ENCODE measurements around the gene FUT3. TPM values are rescaled to one million over a fixed set of nuclear protein-coding genes. Genes with fewer than 3 reads are reported as not detected.

FUT3 gene
- total and polyA plus RNA-seq, 9 of the 15 experiments (the other 6 are each of a cell fraction or from before 2014, with no cell fraction given): 0.09 TPM; not detected in 8

- TF ChIP-seq SMAD2 (IDR thresholded peaks at IDR 0.05; ENCODE audit: low read depth, low read length): no peak
- TF ChIP-seq HMG20B (CRISPR knock-in tag; IDR thresholded peaks at IDR 0.05): no peak
- no peak for TF ChIP-seq ZNF324 (CRISPR knock-in tag; IDR thresholded peaks at IDR 0.05)
- 0 out of 2 replicates have a peak, but pooled peaks have one; percentile 22 for TF ChIP-seq ZNF444 (CRISPR knock-in tag; IDR thresholded peaks at IDR 0.05)
- peak; percentile 67; the same call in 1 of the 2 replicates for TF ChIP-seq TOE1 (IDR thresholded peaks at IDR 0.05; ENCODE audit: borderline replicate concordance)
- TF ChIP-seq TOE1 (CRISPR knock-in tag; IDR thresholded peaks at IDR 0.05; ENCODE audit: borderline replicate concordance, low read depth): no peak
- TF ChIP-seq POLR3A (IDR thresholded peaks at IDR 0.05; ENCODE audit: borderline replicate concordance, extremely low read depth, insufficient read depth, insufficient read length): no peak
- TF ChIP-seq CHD4 (IDR thresholded peaks at IDR 0.05; ENCODE audit: insufficient read depth, insufficient replicate concordance, low read depth, low read length, poor library complexity, severe bottlenecking): no peak
- TF ChIP-seq RB1 (IDR thresholded peaks at IDR 0.05; ENCODE audit: low read depth): peak; percentile 48; the same call in 1 of the 2 replicates
- TF ChIP-seq BRD4 (IDR thresholded peaks at IDR 0.05): no peak
- peak; percentile 86 to 94 for TF ChIP-seq TRIM24 (IDR thresholded peaks at IDR 0.05)
- TF ChIP-seq ZNF124 (CRISPR knock-in tag; IDR thresholded peaks at IDR 0.05): no peak
- peak; percentile 94 for TF ChIP-seq ZNF584 (CRISPR knock-in tag; IDR thresholded peaks at IDR 0.05; ENCODE audit: low read depth)
- 0 out of 2 replicates have a peak, but pooled peaks have one; percentile 59 for TF ChIP-seq ZBTB43 (CRISPR knock-in tag; IDR thresholded peaks at IDR 0.05)
- no peak for TF ChIP-seq NR2F6 (CRISPR knock-in tag; IDR thresholded peaks at IDR 0.05)
- TF ChIP-seq ZBTB7A (IDR thresholded peaks at IDR 0.05; ENCODE audit: borderline replicate concordance, control insufficient read depth, low read depth, low read length): peak; percentile 71
- no peak for TF ChIP-seq TFE3 (CRISPR knock-in tag; IDR thresholded peaks at IDR 0.05)
- no peak for TF ChIP-seq ZNF764 (CRISPR knock-in tag; IDR thresholded peaks at IDR 0.05; ENCODE audit: low read depth)
- peak; percentile 99 for TF ChIP-seq CBFA2T3 (IDR thresholded peaks at IDR 0.05)
- peak; percentile 42; the same call in 1 of the 2 replicates for TF ChIP-seq ARID4B (CRISPR knock-in tag; IDR thresholded peaks at IDR 0.05)
- peak; percentile 78 for TF ChIP-seq ZBTB17 (CRISPR knock-in tag; IDR thresholded peaks at IDR 0.05)
Observed at GRCh38 chr19:5799247-5800241, 51.7 kb downstream of the FUT3 start (continued).

All from K562 (cell line).